ENCODE results near the gene FHL1.
A peak's percentile ranks its signal among the peaks of the same experiment; 100 is the strongest.
"Not testable (repeated sequence)": the region's sequence is repeated elsewhere in the genome, so short reads cannot be mapped to it uniquely, and the experiment has no call there.

Gene FHL1

DNA sequence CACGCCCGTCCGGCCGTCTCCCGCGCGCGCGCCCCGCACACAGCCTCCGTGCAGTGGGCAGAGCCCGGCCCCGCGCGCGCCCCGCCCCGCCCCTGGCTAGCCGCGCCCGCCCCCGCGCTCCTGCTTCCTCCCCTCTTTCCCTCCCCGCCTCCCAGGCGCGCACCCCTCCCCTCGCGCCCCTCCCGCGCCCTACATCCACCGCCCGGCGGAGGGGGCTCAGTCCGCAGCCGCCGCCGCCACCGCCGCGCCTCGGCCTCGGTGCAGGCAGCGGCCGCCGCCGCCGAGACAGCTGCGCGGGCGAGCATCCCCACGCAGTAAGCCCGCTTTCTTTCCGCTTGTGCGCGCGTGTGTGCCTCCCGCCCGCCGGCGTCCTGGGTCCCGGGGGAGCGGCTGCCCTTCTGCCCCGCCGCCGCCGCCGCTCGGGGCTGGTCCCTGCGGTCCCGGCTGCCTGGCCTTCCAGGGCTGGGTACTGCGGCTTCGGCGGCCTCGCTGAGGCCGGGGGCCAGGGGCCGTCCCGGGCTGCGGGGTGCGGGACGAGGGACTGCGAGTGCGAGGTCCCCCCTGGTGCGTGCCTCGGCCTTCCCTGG, at the start of gene FHL1:
TSS of gene FHL1 (plus strand) at position 219 of the 587 bp plus-strand sequence.
- no peak for DNase-seq

DNA sequence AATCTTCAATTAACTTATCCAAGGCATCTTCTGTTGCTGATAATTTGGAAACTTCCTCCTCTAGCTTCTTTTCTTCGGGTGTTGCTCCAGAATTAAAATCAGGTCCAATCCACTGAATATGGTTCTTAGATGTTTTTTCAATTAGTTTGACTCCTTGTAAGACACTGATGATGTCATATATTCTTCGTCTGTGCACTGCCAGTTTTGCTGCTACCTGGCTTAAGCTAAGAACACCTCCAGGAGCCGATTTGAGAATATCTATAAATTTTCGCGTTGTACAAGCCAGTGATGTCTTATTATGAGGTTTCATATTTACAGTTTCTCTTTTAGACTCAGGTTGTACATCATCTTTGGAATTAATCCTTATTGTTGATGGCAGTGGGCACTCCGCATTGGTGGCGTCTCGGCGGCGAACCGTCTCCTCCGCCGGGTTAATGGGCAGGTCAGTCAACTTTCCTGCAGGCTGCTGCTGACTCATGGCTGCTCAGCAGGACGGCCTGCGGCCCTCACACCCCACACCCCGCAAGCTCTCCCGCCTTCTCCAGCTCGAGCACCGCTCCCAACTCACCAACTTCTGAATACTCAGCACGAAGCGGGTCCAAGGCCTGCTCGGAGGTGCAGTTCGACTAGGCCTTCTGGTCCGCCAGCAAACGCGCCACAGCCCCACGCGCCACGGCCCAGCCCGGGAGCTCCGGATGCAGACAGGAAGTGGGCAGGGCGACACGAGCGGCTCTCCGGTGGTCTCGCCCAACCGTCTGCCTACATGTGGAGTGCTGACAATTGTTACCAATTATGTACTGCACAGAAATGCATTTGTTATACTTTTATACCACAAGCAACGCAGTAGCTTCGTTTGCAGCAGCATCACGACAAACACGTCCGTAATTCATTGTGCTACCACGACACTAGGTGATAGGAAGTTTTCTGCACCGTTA, 49.2 kb upstream of the FHL1 start:
- no peak for DNase-seq

DNA sequence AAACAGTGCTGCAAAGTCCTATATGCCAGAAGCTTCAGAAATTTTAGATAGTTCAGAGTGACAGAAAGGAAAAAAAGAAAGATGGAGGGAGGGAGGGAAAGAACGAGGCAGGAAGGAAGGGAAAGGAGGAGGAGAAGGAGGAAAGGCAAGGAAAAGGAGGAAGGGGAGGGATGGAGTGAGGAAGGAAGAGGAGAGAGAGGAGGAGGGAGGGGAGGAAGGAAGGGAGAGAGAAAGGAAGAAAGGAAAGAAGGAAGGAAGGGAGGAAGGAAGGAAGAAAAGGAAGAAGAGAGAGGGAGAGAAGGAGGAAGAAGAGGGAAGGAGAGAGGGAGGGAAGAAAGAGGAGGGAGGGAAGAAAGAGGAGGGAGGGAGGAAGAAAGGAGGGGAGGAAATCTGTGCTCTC, 42.4 kb upstream of the FHL1 start:
- DNase-seq: no peak

DNA sequence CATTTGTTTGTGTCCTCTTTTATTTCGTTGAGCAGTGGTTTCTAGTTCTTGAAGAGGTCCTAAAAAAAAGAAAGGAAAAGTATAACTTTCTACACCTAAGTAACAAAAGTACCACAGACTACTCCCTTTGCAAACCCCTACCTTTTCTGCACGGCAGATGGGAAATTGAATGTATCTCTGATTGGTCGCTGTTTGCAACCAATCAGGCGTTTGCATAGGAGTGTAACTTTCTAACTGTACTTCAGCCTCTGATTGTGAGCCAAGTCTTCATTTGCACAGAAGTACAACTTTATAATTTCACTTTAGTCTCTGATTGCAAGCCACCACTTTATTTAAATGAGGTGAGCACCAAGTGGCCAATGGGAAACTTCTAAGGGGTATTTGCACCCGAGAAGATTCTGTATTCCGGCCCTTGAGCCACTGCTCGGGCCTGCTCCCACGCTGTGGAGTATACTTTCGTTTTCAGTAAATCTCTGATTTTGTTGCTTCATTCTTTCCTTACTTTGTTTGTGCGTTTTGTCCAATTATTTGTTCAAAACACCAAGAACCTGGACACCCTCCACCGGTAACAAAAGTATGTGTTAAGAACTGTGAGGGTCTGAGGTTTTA, 40.3 kb upstream of the FHL1 start:
- no peak for DNase-seq

DNA sequence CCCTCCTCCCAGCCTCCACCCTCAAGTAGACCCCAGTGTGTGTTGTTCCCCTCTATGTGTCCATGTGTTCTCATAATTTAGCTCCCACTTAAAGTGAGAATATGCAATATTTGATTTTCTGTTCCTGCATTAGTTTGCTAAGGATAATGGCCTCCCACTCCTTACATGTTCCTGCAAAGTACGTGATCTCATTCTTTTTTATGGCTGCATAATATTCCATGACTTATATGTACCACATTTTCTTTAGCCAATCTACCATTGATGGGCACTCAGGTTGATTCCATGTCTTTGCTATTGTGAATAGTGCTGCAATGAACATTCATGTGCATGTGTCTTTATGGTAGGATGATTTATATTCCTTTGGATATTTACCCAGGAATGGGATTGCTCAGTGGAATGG, 38.4 kb upstream of the FHL1 start:
- DNase-seq: not testable (repeated sequence)

DNA sequence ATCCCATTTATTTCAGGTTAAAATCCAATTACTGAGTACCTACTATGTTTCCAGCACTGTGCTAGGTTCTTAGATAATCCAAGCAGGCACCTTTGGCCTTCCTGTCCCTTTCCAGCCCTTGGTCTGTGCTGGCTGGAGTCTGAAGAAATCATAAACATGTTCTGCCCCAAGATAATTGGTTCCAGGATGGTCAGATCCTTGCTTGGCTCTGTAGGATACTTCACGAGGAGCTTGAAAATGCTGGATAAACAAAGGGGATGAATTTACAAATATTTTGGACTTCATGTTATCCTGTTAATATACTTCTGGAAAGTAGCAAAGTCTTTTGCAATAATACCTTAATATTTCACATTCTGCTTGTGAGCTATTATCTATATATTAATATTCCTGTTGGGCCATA, 35.0 kb upstream of the FHL1 start:
- no peak for DNase-seq

DNA sequence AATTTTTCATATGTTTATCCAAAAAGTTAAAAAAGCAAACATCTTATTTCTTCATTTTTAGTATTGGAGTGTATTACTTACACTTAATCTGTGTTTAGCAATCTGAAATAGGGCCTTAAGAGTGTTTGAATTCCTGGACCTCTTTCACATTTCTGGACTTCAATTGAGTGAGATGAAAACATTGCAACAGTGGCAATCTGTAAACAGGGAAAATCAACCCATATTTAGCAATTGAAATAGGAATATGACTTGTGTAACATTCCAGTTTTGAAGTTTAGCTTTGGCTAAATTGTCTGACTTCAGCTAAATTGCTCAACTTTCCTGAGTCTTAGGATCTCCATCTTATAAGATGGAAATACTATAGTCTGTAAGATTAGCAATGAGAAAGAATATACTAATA, 34.6 kb upstream of the FHL1 start:
- DNase-seq: no peak

DNA sequence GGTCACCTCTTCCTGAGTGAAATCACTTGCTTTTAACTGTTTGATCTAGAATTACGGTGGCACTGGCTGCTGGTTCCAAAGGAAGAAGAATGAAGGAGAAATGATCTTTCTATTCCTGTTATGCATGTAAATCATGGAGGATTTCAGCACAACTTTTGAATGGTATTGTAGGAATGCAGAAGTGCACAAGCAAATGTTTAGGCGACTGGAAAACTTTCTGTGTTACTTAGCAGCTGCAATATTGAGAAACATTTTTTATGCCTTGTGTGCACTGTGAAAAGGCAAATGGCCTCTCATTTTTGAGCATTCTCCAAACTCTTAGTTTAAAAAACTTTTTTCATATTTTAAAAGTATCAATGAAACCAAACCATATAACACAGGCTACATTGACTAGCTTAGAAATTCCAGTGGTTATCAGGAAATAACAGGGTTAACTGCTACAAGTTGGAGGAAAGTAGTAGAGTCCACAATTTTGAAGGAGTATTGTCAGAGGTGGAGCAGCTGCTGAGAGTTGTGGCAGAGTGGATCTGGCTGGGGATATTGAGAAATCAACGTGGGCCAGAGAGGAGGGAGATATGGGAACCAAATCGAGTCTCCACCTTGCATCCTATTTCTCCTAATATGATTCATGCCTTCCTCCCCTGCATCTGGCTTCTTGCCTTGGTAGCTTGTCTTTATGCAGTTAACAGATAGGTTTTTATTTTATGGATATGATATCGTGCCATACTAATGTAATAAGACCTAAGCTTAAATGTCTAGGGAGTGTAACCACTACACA, 32.0 kb upstream of the FHL1 start:
- DNase-seq: peak; percentile 82

DNA sequence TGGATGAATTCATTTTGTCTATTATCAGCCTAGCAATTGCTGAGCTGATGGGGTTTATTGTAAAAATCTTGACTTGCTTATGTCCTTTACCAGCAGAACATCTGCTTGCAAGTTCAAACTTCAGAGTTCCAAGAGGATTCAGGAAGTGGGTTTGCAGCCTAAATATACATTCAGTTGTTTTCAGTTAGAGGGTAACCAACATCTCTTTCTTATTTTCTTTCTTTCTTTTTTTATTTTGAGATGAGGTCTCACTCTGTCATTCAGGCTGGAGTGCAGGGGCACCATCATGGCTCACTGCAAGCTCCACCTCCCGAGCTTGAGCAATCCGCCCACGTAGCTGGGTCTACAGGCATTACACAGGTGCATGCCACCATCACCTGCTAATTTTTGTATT, 31.4 kb upstream of the FHL1 start:
- DNase-seq: no peak

DNA sequence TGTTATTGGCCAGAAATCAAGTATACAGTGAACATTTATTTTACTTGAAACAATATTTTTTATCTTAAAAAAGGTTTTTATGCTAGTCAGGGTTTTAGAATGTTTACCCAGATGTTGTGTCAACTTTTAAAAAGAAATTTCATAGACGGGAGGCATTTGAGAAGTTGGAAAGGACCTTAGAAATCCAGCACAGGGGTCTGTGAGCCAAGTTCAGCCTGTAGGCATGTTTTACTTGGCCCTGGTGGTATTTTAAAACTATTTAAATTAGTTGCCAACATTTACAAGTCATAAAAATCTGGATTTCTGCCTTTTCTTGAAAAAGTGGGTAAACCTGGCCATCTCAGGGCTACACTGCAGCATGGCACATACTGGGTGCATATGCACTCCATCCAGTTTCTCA, 25.5 kb upstream of the FHL1 start:
- no peak for DNase-seq

DNA sequence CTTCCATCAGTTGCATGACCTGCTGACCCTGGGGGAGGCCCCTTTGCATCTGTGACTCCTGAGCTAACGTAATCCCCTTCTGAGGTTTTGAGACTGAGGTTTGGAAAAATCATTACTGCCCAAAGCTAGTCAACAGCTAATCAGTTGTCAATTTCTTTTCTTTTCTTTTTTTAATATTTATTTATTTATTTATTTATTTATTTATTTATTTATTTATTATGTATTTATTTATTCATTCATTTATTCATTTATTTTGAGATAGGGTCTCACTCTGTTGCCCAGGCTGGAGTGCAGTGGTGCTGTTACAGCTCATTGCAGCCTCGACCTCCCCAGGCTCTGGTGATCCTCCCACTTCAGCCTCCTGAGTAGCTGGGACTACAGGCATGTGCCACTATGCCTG, 25.1 kb upstream of the FHL1 start:
- DNase-seq: no peak

DNA sequence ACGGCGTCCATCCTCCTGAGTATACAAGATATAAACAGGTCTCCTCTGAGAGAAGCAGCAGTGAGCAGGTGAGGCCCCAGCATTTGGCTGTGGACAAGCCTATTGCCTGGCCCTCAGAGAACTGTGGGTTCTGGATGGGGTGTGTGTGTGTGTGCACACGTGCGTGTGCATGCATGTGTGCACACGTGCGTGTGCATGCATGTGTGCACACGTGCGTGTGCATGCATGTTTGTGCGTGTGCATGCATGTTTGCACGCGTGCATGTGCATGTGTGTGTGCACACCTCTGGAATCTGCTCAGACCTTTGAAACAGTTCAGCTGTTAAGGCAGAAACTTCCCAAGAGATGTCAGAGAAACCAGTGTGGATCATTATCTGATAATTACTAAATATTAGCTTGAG, 22.2 kb upstream of the FHL1 start:
- DNase-seq: no peak

DNA sequence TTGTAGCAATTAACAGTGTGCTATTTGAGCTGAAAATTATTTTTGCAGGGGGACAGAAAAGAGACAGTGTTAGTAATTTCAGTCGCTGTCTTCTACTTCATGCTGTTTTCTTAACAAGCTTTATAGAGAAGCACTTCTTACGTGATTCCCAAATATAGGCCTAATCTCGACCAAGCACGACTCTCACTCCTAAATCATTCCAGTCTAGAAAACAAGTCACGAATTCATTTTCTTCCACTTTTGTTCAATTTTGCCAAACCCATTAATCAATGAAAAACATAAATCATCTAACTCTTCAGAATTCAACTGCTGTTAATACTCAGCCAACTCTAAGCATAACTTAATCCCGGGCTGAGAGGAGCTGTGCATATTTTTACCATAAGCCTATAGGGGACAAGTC, 21.0 kb upstream of the FHL1 start:
- no peak for DNase-seq

DNA sequence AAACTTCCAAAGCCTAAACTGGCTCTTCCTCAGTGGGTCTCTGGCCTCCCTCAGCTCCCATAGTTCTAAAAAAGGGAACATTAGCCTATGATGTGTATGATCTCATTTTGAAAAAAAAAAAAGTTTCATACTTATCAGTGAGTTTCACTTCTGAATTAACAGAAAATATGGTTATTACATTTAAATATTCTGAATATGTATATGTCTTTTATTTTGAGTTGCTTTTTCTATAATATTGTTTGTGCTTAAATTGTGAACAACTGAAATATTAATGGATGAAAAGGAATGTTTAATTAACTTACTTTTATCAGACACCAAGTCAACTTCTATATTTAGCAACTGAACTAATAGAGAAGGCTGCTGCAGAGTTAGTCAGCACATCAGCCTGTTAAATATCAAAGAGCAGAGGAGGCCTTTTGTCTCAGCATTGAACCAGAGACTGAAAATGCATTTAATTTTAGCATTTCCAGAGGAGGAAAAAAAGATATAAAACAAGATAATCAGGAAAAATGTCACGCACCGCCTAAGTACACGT, 20.4 kb upstream of the FHL1 start:
- no peak for DNase-seq

DNA sequence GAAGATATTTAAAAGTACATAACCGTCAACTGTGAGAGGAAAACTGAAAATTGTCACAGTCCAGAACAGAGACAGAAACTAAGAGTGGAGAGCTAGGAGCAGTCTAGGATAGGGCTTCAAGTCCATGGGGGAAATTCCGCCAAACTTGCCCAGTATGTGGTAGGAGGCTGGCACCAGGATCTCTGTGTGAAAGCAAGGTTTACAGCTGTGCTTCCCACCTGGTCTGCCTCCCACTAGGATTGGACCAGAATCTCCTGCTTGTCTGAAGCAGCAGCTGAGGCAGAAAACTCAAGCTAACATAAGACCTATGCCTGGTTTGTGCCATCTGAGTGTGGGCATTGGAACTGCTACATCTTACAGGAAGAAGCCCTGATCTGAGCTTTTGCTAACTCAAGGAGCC, 18.6 kb upstream of the FHL1 start:
- no peak for DNase-seq

DNA sequence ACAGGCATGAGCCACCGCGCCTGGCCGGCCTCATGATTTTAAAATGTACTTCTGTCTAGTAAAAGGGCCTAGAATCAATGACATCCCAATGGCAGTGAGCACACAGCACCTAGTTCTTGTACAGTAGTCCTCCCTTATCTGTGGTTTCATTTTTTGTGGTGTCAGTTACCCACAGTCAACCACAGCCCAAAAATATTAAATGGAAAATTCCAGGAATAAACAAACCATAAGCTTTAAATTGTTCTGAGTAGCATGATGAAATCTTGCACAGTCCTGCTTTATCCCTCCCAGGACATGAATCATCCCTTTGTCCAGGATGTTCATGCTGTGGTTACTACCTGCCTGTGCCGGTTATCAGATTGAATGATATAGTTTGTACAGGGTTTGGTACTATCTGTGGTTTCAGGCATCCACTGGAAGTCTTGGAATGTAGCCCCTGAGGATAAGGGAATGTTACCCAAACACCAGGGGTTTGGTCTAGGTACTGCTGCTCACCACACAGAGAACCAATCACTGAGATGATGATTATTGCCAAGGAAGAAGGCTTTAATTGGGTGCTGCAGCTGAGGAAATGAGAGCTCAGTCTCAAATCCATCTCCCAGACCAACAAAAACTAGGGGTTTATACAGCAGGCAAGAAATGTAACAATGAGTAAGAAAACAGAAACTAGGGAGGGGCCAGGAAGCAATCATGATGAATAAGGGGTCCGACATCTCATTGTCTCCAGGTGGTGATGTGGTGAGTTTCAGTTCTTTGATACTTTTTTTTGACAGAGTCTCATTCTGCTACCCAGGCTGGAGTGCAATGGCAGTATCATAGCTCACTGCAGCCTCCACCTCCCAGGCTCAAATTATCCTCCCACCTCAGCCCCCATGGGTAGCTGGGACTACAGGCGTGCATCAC, 16.2 kb upstream of the FHL1 start:
- DNase-seq: peak; percentile 92

DNA sequence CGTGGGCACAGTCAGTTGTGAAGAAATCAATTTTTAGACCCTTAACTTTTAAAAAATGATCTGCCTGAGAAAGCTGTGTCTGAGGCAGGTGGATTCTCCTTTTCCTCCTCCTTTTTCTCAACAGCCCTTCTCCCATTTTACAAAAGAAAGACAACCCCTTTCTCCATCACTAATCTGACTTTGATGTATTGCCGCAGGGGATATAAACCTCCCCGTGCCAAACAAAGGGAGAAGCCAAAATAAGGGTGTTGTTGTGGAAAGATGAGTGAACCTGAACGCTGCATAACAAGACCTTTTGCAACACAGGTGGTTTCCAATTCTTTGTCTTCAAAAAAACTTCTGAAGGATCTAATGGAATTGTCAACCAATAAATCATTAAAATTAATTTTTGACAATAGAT, 8.4 kb upstream of the FHL1 start:
- DNase-seq: no peak

DNA sequence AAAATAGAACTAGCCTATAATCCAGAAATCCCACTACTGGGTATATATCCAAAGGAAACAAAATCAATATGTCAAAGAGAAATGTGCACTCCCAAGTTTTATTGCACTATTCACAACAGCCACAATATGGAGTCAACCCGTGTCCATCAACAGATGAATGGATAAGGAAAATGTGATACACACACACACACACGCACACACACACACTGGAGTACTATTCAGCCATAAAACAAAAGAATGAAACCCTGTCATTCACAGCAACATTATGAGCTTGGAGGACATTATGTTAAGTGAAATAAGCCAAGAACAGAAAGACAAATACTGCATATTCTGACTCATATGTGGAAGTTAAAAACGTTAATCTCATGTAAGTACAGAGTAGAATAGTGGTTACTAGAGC, 5.8 kb upstream of the FHL1 start:
- no peak for DNase-seq

DNA sequence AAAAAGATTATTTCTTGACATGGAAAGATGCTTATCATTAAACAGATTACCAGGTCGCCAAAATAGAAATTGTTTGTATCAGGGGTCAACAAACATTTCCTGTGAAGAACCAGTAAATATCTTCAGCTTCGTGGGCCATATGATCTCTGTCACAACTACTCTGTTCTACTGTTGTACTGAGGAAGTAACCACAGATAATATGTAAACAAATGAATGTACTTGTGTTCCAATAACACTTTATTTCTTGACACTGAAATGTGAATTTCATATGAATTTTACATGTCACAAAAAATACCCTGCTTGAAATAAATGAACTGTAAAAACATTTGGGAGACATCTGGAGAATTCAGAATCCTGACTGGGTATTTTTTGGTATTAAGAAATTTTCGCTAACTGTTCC, 4.7 kb upstream of the FHL1 start:
- no peak for DNase-seq

DNA sequence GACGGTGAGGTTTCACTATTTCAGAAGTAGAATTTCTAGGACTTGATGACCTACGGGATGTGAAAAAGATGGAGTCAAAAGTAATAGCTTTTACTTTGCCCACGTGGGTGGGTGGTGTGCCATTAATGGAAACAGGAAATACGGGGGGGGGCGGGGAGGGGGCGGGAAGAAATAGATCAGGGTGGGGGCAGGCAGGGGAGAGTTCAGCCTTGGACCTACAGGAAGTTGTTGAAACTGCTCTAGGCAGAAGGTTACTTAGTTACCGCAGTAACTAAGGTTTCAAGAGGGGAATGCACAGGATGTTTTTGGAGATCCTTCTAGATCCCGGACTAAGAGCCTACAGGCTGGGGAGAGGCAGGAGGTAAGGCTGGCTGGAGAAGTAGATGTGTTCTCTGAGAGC, 3.6 kb upstream of the FHL1 start:
- DNase-seq: no peak

DNA sequence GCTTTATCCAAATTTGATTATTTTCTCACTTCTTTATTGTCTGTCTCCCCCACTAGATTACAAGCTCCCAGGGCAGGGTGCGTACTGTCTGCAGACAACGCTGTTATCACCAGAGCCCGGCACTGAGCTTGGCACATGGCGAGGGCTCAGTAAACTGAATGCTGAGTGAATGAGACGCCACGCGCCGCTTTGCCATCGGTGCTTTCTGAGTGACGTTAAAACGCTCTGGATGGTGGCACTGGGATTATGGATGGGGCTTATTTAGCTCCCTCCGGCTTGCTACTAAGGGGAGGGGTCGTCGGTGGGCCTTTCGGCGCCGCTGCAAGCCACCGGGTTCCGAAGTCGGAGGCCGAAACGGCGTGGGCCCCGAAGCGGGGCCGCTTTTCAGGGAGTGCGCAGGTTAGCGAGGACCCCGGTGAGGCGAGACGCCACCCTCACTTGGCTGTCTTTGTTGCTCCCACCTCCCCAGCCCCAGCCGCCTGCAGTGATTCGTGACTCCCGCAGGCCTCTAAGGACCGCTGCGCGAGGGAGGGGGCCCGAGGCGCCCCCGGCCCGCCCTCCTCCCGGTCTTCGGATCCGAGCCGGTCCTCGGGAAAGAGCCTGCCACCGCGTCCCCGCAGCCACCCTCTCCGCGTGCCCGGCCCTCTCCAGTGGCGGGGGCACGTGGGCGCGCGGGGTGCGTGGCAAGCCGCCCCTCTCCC, 569 bp upstream of the FHL1 start:
- no peak for DNase-seq

Measured in NCI-H226 (cell line).